Endothelial cell of umbilical vein (primary cell): ENCODE results near the gene PTGFRN. TPM values are rescaled to one million over a fixed set of nuclear protein-coding genes. Genes with fewer than 3 reads are reported as not detected.

ENCODE experiments used
- BruUV-seq: library from RNA; stranded (reverse); fragments of 400-500 nt; replicated peaks from 2 replicates; lab custom pipeline; 2021; lab: Mats Ljungman, UMichigan
- CTCF ChIA-PET: fragments of 300-600, 350-600 bp; sonication (Branson Sonifier 250); formaldehyde crosslinking; loops from one replicate; lab custom pipeline; 2021; ENCODE audit warnings: antibody characterized with exemption, inconsistent platforms; lab: Charles Lee
- POLR2A ChIA-PET: fragments of 300-600, 350-600 bp; sonication (Branson Sonifier 250); formaldehyde crosslinking; loops from one replicate; lab custom pipeline; 2021; ENCODE audit warnings: antibody characterized with exemption, inconsistent platforms; lab: Charles Lee
- DNase-seq: peaks from one replicate; pipeline ENCODE4 v3.0.0-alpha.2; 2011; ENCODE audit warnings: low read depth, low spot score
- FAIRE-seq: peaks from 2 replicates; lab custom pipeline; 2011; peaks lifted over from hg19 to GRCh38; lab: Jason Lieb, UNC
- H2AFZ ChIP-seq: 2 replicates; pipeline ENCODE4 v1.6.0; 2012; ENCODE audit warnings: low read depth, low read length, control low read depth, inconsistent platforms
- H3K27ac ChIP-seq: 2 replicates; pipeline ENCODE4 v1.5.1; 2011; ENCODE audit warnings: low read depth, mild to moderate bottlenecking, control low read depth, low read length, moderate library complexity; ENCODE audit not compliant: insufficient read depth
- H3K27me3 ChIP-seq, 2 experiments: 2 replicates each; pipeline versions ENCODE4 v1.6.0 to v1.6.1; 2011; ENCODE audit warnings: low read length in 2 of 2, mixed read lengths in 1 of 2; ENCODE audit not compliant: control insufficient read depth in 2 of 2, insufficient read depth in 2 of 2
- H3K36me3 ChIP-seq, 2 experiments: 2 replicates in 1 of 2; 3 replicates in 1 of 2; pipeline ENCODE4 v1.5.1; 2011; ENCODE audit warnings: low read length in 2 of 2, mild to moderate bottlenecking in 1 of 2, moderate library complexity in 1 of 2; ENCODE audit not compliant: control insufficient read depth in 2 of 2, insufficient read depth in 2 of 2; ENCODE audit errors: extremely low read depth in 1 of 2
- H3K4me1 ChIP-seq: 3 replicates; pipeline ENCODE4 v1.5.1; 2011; ENCODE audit warnings: mild to moderate bottlenecking, low read length; ENCODE audit not compliant: control insufficient read depth, insufficient read depth; ENCODE audit errors: extremely low read depth
- H3K4me2 ChIP-seq: 2 replicates; pipeline ENCODE4 v1.6.1; 2011; ENCODE audit warnings: low read length, control low read depth, mixed read lengths; ENCODE audit not compliant: insufficient read depth
- H3K4me3 ChIP-seq, 3 experiments: fragments of 200-600 bp in 1 of 3; sonication (generic), shearing (Covaris generic) in 1 of 3; replicated peaks in 1 of 3; 2 replicates each; pipeline ENCODE4 v1.5.1; 2011 to 2016; ENCODE audit warnings: control low read depth in 3 of 3, low read length in 3 of 3, mild to moderate bottlenecking in 2 of 3, inconsistent platforms in 1 of 3, low read depth in 1 of 3, moderate library complexity in 1 of 3; ENCODE audit not compliant: insufficient read depth in 1 of 3
- H3K79me2 ChIP-seq: 2 replicates; pipeline ENCODE4 v1.6.0; 2012; ENCODE audit warnings: low read length, inconsistent platforms; ENCODE audit not compliant: control insufficient read depth, insufficient read depth
- H3K9ac ChIP-seq: replicated peaks from 2 replicates; pipeline ENCODE3; 2011; ENCODE audit warnings: low read length, control low read depth; ENCODE audit not compliant: insufficient read depth; ENCODE audit errors: extremely low read depth
- H3K9me1 ChIP-seq: replicated peaks from 3 replicates; pipeline ENCODE4 v1.6.0; 2011; ENCODE audit warnings: mild to moderate bottlenecking, low read length; ENCODE audit not compliant: control insufficient read depth, insufficient read depth; ENCODE audit errors: extremely low read depth
- H3K9me3 ChIP-seq: replicated peaks from 2 replicates; pipeline ENCODE4 v1.5.1; 2012; ENCODE audit warnings: low read length, inconsistent platforms; ENCODE audit not compliant: control insufficient read depth, insufficient read depth
- H4K20me1 ChIP-seq: replicated peaks from 2 replicates; pipeline ENCODE3; 2011; ENCODE audit warnings: mild to moderate bottlenecking, low read length; ENCODE audit not compliant: control insufficient read depth, insufficient read depth; ENCODE audit errors: extremely low read depth
- CTCF ChIP-seq, 2 donors: IDR thresholded peaks; 1 replicate in 1 of 2; 2 replicates in 1 of 2; pipeline ENCODE4 v1.5.1; 2011; ENCODE audit warnings: low read length in 2 of 2, mild to moderate bottlenecking in 2 of 2, moderate library complexity in 2 of 2, control low read depth in 1 of 2, inconsistent platforms in 1 of 2, low read depth in 1 of 2; ENCODE audit not compliant: insufficient read depth in 1 of 2; ENCODE audit errors: extremely low read depth in 1 of 2
- EZH2 ChIP-seq: IDR thresholded peaks from 2 replicates; pipeline ENCODE4 v1.6.1; 2012; ENCODE audit warnings: borderline replicate concordance, low read depth, mild to moderate bottlenecking, moderate library complexity, low read length, inconsistent platforms; ENCODE audit not compliant: severe bottlenecking
- FOS ChIP-seq: IDR thresholded peaks from 2 replicates; pipeline ENCODE4 v1.6.1; 2011; ENCODE audit warnings: mild to moderate bottlenecking, low read length, moderate library complexity, borderline replicate concordance; ENCODE audit not compliant: insufficient read depth
- GATA2 ChIP-seq: IDR thresholded peaks from 2 replicates; pipeline ENCODE4 v1.7.0; 2011; ENCODE audit warnings: low read depth, mild to moderate bottlenecking, moderate library complexity, mixed read lengths, low read length; ENCODE audit not compliant: insufficient read length, insufficient read depth
- JUN ChIP-seq: IDR thresholded peaks from 2 replicates; pipeline ENCODE4 v1.6.1; 2011; ENCODE audit warnings: borderline replicate concordance, low read depth; ENCODE audit not compliant: insufficient read length, insufficient read depth
- MYC ChIP-seq: IDR thresholded peaks from one replicate; pipeline ENCODE4 v1.6.1; 2011; ENCODE audit warnings: mild to moderate bottlenecking, low read depth, low read length
- POLR2A ChIP-seq: IDR thresholded peaks from 2 replicates; pipeline ENCODE4 v1.6.1; 2012; ENCODE audit warnings: low read depth, mild to moderate bottlenecking, control low read depth, low read length
- POLR2AphosphoS5 ChIP-seq: IDR thresholded peaks from 2 replicates; pipeline ENCODE4 v1.6.1; 2012; ENCODE audit warnings: low read depth, mild to moderate bottlenecking, control low read depth, low read length, moderate library complexity; ENCODE audit not compliant: insufficient read depth
- dilution Hi-C: fragments of 300-500 bp; cut with MboI; formaldehyde crosslinking; loops from one replicate; pipeline ENCODE4 v1.15.0; 2019; ENCODE audit warnings: low sequenced_read_pairs; ENCODE audit not compliant: extremely low pct_ligation_motif_present
- intact Hi-C: fragments of 100-400 bp; cut with micrococcal nuclease; formaldehyde crosslinking; loops from one replicate; pipeline ENCODE4 v1.10.0; 2022
- polyA plus RNA-seq, 4 experiments: library from polyadenylated mRNA; depleted of rRNA in 3 of 4; stranded (reverse) in 3 of 4; unstranded in 1 of 4; fragments of >200 nt; gene quantifications; 2 replicates each; pipeline versions ENCODE4 v1.2.1 to v1.2.3, GENCODE V29; 2011 to 2012; ENCODE audit warnings: missing spikeins in 1 of 4
- total RNA-seq: library from RNA; stranded (reverse); gene quantifications from 2 replicates; pipeline ENCODE4 v1.2.3, GENCODE V29; 2021

Gene PTGFRN
- total and polyA plus RNA-seq, 2 donors (not counting 3 experiments of a cell fraction or from before 2014, with no cell fraction given): 39.6 to 60.7 TPM

GRCh38 chr1:116921937-116922336, 12.2 kb downstream of the PTGFRN start:
- dilution Hi-C loops (no loop called here), intact Hi-C loops (no loop called here)
- H3K27me3 ChIP-seq: no peaks in the 10 kb centered on the region
- H3K36me3 ChIP-seq: no peaks in the 10 kb centered on the region
- POLR2A ChIA-PET: no interaction called here
- no peaks in the 10 kb centered on the region for H3K79me2 ChIP-seq
- H3K4me1 ChIP-seq: peaks cover 11% of the 10 kb centered on the region
- FAIRE-seq (no peak), DNase-seq (no peak)
- H3K4me3 ChIP-seq: no peak overlapping the region
- no peak overlapping the region for H3K9ac ChIP-seq
- no peak overlapping the region for H3K27ac ChIP-seq
- CTCF ChIA-PET: no interaction called here
- H3K9me1 ChIP-seq: no peaks in the 10 kb centered on the region
- no peak overlapping the region for H2AFZ ChIP-seq
- no peaks in the 10 kb centered on the region for H3K9me3 ChIP-seq
- no peak overlapping the region for H3K4me2 ChIP-seq
- no peak for TF ChIP-seq POLR2AphosphoS5
- no peak for TF ChIP-seq FOS
- TF ChIP-seq MYC: no peak
- no peak for TF ChIP-seq POLR2A
- TF ChIP-seq EZH2: no peak
- TF ChIP-seq CTCF (IDR thresholded peaks at IDR 0.05; ENCODE audit: extremely low read depth in 1 of 2, insufficient read depth in 1 of 2, low read depth in 1 of 2, low read length in 2 of 2): no peak
- TF ChIP-seq GATA2: no peak
- TF ChIP-seq JUN: no peak
- no TSS peak for BruUV-seq
- H4K20me1 ChIP-seq: no peaks in the 10 kb centered on the region
